GM21529 (cell line): ENCODE results near the gene FUT7.

Source experiments
- ATAC-seq: cut with Tn5 transposase; IDR thresholded peaks from one replicate; pipeline ENCODE4 v1.9.1; 2021; ENCODE audit not compliant: unreplicated experiment

The FUT7 gene

DNA sequence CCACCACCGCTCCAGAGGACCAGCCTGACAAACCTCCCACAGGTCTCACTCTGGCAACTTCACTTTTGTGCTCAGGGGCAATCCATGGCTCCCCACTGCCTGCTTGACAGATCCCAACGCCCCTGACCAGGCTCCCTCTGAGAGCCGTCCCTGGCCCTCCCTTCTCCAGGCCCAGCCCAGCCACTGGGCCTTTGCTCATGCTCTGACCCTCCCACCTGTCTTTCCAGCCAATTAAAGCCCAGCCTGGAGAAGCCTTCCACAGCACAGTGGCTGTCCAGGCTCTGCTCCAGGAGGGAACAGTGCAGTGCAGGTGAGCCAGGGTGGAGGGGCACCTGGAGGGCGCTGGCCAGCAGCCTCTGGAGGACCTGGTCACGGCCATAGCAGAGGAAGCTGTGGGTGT lies 18.7 kb upstream of the FUT7 start:
- no peak for ATAC-seq

DNA sequence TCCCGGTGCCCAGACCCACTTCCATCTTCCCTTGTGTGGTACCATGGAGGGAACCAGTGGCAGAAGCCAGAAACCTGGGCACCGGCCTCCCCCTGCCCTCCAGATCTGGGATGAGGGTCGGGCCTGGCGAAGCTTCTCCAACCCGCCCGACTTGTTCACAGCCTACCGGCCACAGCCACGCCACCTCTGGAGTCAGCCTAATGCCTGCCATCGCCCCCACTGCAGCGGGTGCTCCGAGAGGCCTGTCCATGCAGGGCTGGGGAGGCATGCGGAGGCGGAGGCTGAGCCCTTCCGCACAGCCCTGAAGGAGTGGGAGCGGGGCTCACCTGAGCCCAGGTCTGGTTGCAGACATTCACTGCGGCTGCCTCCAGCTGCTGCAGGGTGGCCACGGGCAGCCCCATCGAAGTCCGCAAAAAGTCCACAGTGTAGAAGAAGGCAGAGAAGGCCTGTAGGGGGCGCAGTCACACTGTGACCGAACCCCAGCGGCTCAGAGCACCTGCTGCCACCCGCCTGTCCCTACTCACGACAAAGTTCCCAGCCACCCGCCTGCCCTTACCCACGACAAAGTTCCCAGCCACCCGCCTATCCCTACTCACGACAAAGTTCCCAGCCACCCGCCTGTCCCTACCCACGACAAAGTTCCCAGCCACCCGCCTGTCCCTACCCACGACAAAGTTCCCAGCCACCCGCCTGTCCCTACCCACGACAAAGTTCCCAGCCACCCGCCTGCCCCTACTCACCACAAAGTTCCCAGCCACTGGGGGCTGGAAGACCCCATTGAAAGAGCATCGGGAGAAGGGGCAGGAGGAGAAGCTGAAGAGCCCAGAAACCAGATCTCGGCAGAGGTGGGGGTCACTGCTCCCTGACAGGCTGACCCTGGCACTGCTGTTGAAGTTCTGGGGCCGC lies 17.9 kb upstream of the FUT7 start:
- ATAC-seq: no peak

DNA sequence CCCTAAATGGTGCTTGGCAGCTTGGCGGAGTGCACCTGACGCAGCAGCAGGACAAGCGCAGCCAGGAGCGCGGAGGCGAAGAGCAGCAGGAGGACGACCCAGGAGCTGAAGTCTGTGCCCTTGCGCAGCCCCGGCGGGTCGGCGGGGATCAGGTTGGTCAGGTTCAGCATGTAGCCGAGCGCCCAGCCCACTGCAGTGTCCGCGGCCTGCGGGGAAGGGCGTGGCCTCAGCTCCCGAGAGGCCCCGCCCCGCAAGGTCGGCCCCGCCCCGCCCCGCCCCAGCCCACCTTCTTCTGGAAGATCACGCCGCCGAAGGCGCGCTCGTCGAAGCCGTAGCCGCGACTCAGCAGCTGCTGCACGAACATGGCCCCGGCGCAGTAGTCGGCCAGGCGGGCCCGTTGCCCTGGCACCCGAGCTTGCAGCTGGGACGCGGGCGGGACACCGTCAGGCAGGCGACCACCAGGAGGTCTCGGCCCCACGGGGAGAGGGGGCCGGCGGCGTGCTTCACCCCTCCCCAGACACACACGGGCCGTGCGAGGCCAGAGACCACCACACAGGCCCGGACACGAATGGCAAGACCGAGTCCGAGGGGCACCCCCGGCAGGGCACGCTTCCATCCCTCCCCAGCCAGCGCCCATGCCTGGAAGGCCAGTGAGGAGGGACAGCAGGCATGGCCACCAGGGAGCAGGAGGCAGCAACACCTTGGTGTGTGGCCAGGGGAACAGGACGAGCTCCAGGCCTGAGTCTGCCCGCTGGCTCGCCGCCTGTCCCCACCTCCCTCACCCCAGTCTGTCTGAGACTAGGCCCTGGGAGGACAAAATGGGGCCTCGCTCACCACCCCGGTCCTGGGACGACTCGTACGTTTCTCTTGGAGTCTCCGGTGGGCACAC lies 17.0 kb upstream of the FUT7 start:
- no peak for ATAC-seq

DNA sequence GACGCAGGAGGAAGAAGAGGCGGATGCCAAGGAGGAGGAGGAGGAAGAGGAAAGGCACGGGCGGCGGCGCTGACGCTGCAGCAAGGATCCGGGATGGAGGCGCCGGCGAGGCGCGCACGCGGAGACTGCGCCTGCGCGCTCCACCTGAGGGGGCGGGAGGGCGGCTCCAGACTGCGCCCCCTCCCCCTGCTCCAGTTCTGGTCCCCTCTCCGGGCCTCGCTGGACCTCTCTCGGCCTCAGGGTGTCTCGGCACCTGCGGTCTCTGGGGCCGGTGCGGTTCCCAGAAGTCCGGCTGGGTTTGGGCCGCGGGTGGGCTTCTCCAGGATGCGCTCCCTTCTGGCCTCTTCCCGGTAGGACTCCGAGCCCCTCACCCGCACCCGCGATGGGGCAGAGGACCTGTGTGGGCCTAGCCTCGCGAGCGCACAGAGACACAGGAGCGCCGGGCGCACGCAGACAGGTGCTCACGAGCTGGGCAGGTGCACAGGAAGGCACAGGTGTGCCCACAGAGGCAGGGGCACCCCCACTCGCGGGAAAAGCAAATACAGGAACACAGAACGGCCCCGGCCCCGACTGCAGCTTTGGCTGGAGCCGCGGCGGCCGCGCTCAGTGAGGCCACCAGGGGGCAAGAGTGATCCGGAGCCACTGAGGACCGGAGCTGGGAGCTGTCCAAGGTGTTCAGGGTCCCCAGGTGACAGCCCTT lies 14.3 kb upstream of the FUT7 start, which contains the start of gene NPDC1:
NPDC1 (minus strand) TSS at position 90 of the 700 bp plus-strand sequence. CDS start 188 bp downstream, outside the sequence.
- peak; percentile 59 for ATAC-seq

DNA sequence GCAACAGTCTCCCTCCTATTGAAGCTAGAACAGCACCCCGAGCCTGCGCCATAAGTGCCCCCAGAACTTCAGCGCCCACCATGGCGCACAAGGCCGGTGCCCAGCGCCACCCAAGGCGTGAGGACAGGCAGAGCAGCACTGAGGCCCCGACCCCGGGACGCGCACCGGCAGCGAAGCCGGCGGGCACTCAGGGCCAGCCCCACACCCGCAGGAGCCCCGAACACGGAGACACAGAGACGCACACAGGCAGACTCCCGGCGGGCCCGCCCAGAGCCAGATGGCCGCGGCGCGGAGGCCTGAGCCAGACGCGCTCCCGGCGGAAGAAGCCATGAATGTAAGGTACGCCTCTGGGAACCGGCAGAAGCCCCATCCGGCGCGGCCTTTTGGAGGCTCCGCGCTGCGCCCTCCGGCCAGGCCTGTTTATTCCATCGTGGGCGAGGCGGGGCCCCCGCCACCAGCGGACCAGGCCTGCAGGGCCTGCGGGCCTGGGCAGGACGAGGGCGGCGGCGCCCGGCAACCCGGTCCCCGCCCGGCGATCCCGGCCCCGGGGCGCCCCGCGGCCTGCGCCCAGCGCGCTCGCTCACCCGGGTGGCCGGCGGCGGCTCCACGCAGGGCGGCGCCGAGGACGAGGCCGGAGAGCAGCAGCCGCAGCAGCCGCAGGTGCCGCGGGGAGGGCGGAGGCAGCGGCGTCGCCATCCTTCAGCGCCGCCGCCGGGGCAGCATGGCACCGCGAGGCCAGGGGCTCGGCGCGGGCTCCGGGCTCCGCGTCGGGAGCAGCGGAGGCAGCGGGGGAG lies 13.6 kb upstream of the FUT7 start:
- no peak for ATAC-seq

DNA sequence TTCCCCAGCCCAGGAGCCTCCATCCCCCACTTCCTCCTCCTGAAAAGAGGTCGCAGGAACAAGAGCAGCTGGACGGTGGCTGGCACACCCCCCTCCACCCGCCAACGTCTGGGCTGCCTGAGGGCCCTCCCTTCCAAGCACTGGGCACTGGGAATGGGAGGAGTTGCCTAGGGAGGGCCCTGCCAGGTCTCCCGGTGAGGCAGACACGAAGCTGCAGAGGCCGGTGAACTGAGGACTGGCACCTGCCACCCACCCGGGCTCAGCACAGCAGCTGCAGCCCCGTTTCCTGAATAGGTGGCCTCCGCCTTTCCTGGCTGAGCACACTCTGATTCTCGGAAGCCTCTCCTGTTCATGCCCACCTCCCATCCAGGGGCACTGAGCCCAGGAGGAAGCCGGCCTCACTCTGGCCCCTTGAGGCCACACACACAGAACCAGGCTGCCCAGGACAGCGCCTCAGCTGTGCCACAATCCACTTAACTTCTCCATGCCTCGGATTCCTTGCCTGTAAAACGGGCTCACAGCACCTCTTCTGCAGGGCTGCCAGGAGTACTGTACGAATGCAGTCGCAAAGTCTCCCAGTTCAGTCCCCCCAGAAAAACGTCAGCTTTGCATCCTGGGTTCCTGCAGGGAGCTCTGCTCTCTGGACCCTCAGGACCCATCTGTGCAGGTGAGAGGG lies 12.8 kb upstream of the FUT7 start:
- no peak for ATAC-seq

DNA sequence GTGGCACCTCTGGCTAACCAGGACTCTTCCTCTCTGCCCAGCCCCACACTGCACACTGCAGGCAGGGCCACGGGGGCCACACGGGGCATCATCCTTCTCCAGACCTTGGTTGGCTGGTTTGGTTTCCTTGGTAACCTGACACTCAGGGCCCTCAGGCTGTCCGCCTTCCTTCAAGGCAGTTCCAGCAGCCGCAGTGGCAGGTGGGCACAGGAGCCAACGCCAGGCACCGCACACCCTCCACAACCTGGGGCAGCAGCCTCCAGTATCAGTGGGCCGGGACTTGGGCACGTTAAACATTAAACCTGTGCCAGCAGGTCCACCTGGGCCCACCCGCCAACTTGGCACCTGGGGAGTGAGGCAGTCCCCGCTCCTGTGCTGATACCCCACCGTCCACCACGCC lies 12.1 kb upstream of the FUT7 start:
- no peak for ATAC-seq

DNA sequence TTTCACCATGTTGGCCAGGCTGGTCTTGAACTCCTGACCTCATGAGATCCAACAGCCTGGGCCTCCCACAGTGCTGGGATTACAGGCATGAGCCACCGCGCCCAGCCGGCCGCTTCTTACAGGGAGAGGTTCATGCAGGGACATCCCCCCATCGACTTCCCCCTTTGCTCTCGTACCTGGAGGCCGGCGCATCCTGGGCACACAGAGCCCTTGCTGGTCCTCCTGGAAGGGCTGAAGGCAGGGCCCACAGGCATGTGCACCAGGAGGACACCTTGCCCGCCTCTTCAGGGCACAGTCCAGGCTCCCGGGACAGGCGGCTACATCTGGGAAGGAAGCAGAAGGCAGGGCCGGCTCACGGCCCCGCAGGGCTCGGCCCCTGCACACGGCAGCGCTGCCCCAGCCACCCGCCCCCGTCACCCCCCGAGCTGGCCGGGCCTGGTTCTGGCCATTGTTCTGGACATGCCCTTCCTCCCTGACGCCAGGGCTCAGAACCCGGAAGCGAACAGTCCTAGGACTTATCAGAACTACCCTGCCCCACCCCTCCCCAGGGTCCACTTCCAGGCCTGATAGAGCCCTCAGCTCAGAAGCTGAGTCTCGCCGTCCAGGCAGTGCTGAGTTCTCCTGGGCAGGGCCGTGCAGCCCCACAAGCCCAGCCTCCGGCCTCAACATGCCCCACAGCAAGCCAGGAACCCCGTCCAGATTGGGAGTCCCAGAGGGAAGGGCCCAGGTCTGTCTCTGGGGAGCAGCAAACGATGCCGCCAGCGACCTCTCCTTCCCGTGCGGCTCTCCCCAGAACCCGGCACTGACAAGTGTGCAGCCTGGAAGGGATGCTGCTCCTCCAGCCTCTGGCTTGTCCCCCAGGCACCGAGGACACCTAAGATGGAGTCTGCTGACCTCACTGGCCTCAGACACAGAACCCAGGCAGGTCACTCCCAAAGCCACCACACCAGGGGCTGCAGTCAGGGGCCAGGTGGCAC lies 11.2 kb upstream of the FUT7 start:
- no peak for ATAC-seq

DNA sequence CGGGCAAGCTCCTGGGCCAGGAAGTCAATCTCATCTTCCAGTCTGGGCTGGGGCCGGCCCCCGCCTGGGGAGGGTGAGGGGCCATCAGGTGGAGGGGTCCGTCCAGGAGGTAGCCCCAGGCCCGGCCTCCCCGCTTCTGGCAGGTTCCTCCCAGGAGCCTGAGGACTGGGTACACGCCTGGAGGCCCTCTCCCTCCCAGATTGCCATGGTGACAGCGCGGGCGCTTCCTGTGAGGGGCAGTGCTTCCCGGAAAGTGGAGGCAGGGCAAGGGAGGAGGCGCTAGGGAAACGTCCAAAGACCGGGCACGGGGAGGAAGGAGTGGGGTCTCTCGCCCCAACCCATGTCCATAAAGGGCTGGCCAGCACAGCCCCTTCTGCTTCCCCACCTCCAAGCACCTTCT lies 9.2 kb upstream of the FUT7 start:
- no peak for ATAC-seq

DNA sequence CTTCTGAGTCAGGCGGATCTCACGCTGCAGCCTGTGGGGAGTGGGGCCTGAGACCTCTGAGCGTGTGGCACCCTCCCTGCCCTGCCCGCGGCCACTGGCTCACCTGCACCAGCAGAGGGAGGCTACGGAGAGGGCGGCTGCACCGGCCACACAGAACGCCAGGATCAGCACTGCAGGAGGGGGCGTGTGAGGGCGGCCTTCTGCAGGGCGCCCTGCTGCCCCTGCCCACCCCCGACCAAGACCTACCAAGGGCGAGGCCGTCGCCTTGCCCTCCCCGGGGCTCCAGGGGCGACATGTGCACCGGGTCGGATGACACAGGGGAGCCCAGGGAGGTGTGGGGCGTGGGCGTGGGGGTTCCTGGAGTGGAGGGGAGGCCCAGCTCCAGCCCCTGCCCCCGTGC lies 8.7 kb upstream of the FUT7 start:
- no peak for ATAC-seq

DNA sequence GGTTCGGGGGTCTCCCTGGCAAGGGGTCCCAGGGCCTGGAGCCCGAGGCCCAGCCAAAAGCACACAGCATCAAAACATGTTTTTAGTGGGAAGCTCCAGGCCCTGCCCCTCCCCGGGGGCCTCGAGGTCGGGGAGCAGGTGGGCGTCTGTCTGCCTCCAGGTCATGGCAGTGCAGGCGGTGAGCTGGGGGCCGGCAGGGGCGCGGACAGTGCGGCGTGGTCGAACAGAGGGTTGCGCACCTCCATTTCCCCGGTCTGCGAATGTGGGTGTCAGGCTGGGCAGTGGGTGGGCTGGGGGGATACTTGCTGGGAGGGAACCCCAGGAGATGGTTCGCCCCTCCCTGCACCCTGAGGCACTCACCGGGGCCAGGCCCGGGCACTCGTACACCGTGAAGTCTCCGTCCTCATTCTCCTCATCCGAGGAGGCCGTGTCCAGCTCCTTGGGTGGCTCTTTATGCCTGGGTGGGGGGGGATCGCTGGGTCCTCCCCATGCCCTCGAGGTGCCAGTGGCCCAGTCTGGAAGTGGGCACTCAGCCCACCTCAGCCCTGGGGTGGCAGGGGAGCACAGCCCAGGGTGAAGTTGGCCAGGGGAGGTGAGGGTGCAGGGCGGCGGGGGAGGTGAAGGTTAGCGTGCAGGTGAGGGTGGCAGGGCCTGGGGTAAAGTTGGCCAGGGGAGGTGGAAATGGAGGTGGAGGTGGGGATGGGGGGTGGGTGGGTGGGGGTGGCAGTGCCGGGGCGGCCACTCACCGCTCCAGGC lies 7.9 kb upstream of the FUT7 start:
- no peak for ATAC-seq

DNA sequence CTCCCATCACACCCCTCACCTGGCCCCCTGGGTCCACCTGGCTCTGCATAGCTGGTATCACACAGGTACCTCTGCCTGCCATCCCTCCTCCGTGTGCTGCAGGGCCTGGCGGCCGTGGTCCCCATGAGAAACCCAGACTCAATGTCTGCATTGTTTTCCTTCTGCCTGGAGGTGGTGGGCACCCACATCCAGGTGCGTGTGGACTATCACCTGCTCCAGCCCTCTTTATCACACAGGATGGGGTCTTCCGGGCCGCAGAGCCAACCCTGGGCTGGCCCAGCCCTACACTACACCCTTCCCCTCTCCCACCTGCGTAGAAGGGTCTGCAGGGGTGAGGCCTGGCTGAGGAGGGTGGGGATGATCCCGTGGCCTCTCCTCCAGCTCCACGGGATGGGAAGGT lies 7.0 kb upstream of the FUT7 start:
- ATAC-seq: no peak

DNA sequence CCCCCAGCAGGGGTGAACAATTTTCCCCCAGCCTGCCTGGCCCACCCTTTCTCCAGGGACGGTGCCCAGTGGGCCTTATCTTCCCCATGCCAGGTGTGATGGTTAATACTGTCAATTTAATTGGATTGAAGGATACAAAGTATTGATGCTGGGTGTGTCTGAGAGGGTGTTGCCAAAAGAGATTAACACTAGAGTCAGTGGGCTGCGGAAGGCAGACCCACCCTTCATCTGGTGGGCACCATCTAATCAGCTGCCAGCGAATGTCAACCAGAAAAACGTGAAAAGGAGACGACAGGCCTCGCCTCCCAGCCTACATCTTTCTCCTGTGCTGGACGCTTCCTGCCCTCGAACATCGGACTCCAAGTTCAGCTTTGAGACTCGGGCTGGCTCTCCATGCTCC lies 5.6 kb upstream of the FUT7 start:
- no peak for ATAC-seq

DNA sequence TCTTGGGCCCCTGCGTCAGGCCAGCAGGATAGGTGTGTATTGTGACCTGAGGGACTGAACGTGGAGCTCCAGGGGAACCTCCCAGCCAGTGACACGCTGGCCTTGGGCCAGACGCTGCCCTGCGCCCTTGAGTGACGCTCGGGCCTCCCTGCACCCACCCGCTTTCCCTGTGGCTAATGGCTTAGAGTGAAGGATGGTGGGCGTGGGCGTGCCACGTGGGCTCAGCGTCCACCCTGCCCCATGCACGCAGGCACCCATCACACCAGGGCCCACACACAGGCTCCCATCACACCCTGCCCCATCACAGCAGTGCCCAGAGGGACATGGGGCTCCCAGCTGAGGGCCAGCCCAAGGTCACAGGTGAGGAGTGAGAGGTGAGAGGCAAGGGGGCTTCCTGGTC lies 5.1 kb upstream of the FUT7 start:
- ATAC-seq: no peak

DNA sequence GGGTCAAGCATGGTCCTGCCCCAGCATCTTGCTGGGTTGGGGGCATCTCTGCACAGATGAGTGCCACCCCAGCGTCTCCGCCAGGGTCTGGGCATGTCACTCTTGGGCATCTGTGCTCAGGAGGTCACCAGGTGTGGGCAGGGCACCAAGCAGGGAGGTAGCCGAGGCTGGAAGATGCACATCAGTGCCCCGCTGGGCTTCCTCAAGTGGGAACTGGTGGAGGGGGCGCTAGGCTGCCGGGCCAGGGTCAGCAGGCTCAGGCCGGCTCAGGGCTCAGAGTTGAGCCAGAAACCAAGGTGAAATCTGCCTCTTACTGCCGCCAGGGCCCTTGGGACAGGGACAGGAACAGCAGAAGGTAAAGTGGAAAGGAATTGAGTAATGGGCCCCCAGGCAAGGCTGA lies 4.0 kb upstream of the FUT7 start:
- no peak for ATAC-seq

DNA sequence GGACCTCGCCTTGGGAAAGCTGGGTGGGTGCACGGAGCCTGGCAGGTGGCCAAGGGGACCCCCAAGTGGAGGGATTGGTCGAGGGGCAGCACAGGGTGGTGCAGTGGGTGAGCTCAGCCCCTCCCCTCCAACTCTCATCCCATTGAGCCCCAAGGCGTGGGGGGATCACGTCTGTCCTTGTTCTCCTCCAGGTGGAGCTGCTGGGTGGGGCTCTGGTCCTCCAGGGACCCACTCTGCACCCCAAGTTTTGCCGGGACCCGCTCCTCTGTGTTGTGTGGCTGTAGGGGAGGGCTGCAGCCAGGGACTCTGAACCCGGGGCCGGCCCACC lies 3.6 kb upstream of the FUT7 start:
- no peak for ATAC-seq

DNA sequence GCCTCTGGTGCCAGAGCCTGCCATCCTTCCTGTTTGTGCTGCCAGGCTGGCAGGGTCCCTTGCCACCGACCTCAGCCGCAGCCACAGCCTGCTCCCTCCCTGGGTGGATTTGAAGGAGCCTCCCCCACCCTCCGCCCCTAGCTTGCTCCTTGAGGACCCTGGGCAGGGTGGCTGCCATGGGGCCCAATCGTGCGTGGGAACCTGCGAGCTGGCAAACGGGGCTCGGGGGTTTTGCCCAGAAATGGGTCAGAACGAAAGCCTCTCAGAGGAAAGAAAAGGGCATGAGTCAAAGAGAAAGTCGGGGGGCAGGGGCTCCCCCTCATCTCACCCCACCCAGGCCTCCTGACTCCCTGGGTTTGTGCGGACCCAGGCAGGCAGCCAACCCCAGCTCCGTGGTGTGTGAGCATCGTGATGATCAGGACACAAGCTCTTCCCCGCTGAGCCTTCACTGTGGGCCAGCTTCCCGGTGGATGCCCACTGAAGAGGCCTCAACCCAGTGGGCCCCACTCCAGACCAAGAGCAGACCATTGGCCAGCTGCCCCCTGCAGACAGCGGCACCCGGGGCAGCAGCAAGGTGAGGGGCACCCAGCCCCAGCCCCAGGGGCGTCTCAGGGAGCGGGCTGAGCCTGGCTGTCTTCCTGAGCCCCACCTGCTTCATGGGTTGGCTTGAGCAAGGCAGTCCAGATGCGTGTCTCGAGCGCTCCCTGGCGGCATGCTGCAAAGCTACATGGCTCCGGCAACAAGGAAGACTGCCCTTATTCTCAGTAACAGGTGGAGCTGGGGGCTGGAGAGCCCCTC lies 3.0 kb upstream of the FUT7 start:
- ATAC-seq: peak; percentile 61
